PC-3 (cell line): Measurements from ENCODE around the gene TMEM132D.

Source experiments
- CTCF ChIP-seq: fragments of 300-600 bp; sonication (generic); conservative IDR thresholded peaks from 2 replicates; pipeline ENCODE4 v1.5.1; 2017; ENCODE audit warnings: antibody characterized with exemption, low read depth, mild to moderate bottlenecking, low read length
- EZH2 ChIP-seq: fragments of 300-600 bp; sonication (generic); IDR thresholded peaks from one replicate; pipeline ENCODE4 v1.6.1; 2017; ENCODE audit warnings: antibody characterized with exemption, mild to moderate bottlenecking, low read length; ENCODE audit not compliant: unreplicated experiment
- EZH2phosphoT487 ChIP-seq: fragments of 300-600 bp; sonication (generic); IDR thresholded peaks from 2 replicates; pipeline ENCODE4 v1.6.1; 2018; ENCODE audit warnings: mild to moderate bottlenecking, antibody characterized with exemption, low read length, borderline replicate concordance

GRCh38 chr12:129729170-129729569 lies 174.7 kb downstream of the TMEM132D start:
- TF ChIP-seq CTCF (no peak), EZH2 (no peak), EZH2phosphoT487 (no peak)
